ENCODE measurements around the gene RCAN3. TPM values are rescaled to one million over a fixed set of nuclear protein-coding genes. Genes with fewer than 3 reads are reported as not detected.

The RCAN3 gene
- total and polyA plus RNA-seq, 9 of the 15 experiments (the other 6 are each of a cell fraction or from before 2014, with no cell fraction given) = 0.10 to 1.4 (median 0.43) TPM

DNA sequence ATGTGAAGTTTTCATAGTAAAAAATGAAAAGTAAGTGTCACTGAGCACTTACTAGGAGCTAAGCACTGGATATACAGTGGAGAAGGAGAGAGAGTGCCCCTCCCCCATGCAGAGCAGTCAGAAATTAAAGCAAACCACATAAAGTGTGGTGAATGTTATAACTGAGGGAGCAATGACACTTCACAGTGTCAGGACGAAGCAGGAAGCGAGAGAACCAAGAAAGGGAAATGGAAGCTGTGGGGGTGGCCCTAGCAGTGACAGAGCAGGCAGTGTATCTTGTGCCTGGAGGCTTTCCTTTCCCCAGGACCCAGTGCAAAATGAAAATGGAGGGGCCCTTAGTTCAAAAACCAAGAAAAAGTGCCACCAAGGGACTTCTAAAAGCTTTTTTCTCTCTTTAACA lies 21.5 kb upstream of the RCAN3 start:
- no TSS peak for BruUV-seq (replicated peaks)
- ATAC-seq = peak; percentile 79
- peak overlapping the region; percentile 51; the same call in 2 of the 3 replicates for H3K27ac ChIP-seq (ENCODE audit: extremely low read depth, low read depth, low read length)
- no peak for FAIRE-seq
- no peaks in the 10 kb centered on the region for H3K36me3 ChIP-seq (ENCODE audit: control insufficient read depth, insufficient read depth, low read length)
- WGBS (ENCODE audit: insufficient coverage, low coverage, missing lambda C conversion rate) = 0% methylated on average over 2 of the region's 2 CpGs
- intact Hi-C loops (cut with micrococcal nuclease) = no loop called here
- H3K9me1 ChIP-seq (ENCODE audit: control insufficient read depth, insufficient read depth, low read length) = no peaks in the 10 kb centered on the region
- H3K27me3 ChIP-seq (ENCODE audit: control insufficient read depth in 2 of 2, insufficient read depth in 2 of 2, low read length in 2 of 2) = no peaks in the 10 kb centered on the region
- H3K9me3 ChIP-seq (replicated peaks; ENCODE audit: control insufficient read depth, insufficient read depth, low read depth, low read length) = no peaks in the 10 kb centered on the region
- peaks cover 0 to 12% of the 10 kb centered on the region in 2 experiments; a peak in 3 of 5 replicates for H3K4me1 ChIP-seq (replicated peaks in 1 of 2; ENCODE audit: control insufficient read depth in 2 of 2, insufficient read depth in 2 of 2, low read length in 2 of 2)
- ChIA-PET CTCF (ENCODE audit: low intra/inter-chr PET ratio) (no interaction called here), POLR2A (interaction anchor here (0.6 to 2.9 kb wide), 6 partner anchors 10 to 1819 kb away, joined by 3 to 11 read pairs (median 4); no protein-coding TSS in a partner anchor)
- H4K20me1 ChIP-seq (replicated peaks; ENCODE audit: control insufficient read depth, insufficient read depth, low read length) = no peaks in the 10 kb centered on the region
- no peak for TF ChIP-seq ARID3A (IDR thresholded peaks at IDR 0.05; ENCODE audit: borderline replicate concordance, low read depth, low read length)
- peak in 1 of 3 experiments; percentile 63 for TF ChIP-seq YY1 (IDR thresholded peaks at IDR 0.05; ENCODE audit: borderline replicate concordance in 1 of 3, control insufficient read depth in 1 of 3, extremely low read depth in 1 of 3, insufficient read depth in 3 of 3, insufficient read length in 1 of 3, insufficient replicate concordance in 2 of 3, low read depth in 1 of 3, low read length in 2 of 3)
- no peak for TF ChIP-seq RNF2 (IDR thresholded peaks at IDR 0.05)
- no peak for TF ChIP-seq CREB3L1 (IDR thresholded peaks at IDR 0.05; ENCODE audit: borderline replicate concordance, low read depth)
- TF ChIP-seq ZNF79 (CRISPR knock-in tag; IDR thresholded peaks at IDR 0.05; ENCODE audit: low read depth) = no peak
- TF ChIP-seq RFX7 (CRISPR knock-in tag; IDR thresholded peaks at IDR 0.05) = no peak
- TF ChIP-seq SPI1 (IDR thresholded peaks at IDR 0.05; ENCODE audit: borderline replicate concordance, low read depth, low read length) = peak; percentile 46; the same call in 1 of the 2 replicates
- TF ChIP-seq FOXP1 (CRISPR knock-in tag; IDR thresholded peaks at IDR 0.05) = no peak
- TF ChIP-seq ZNF316 (IDR thresholded peaks at IDR 0.05) = no peak
- H3K4me3 ChIP-seq = no peak overlapping the region
- H3K4me2 ChIP-seq (ENCODE audit: insufficient read depth, low read length) = peak overlapping the region; percentile 53; the same call in 1 of the 2 replicates
- 0 out of 4 replicates have a peak overlapping the region, but pooled peaks of 1 of the 2 experiments have one; percentile 5 for H3K9ac ChIP-seq (ENCODE audit: insufficient read depth in 1 of 2, low read depth in 2 of 2, low read length in 2 of 2)
- peak overlapping the region; percentile 84 for H2AFZ ChIP-seq (ENCODE audit: low read depth, low read length)
- in situ Hi-C loops (cut with MboI) = no loop called here
- DNase-seq (ENCODE audit: extremely low read depth in 1 of 4, low spot score in 3 of 4) = peak in 2 of 4 experiments; percentile 36 to 48
- H3K79me2 ChIP-seq (ENCODE audit: control insufficient read depth, insufficient read depth, low read length) = no peaks in the 10 kb centered on the region

All from K562 (cell line).